Muscle of leg (tissue), 11 donors: ENCODE results near the gene SMARCD3. TPM values are rescaled to one million over a fixed set of nuclear protein-coding genes. Genes with fewer than 3 reads are reported as not detected.

ENCODE experiments used
- DNase-seq: peaks from one replicate; pipeline ENCODE4 v3.0.0; 2013
- H3K27ac ChIP-seq: one replicate; pipeline ENCODE4 v1.5.1; 2013; ENCODE audit warnings: mild to moderate bottlenecking, low read length, control low read depth
- H3K27me3 ChIP-seq: one replicate; pipeline ENCODE4 v1.6.1; 2013; ENCODE audit warnings: low read length; ENCODE audit not compliant: control insufficient read depth, insufficient read depth
- H3K36me3 ChIP-seq: one replicate; pipeline ENCODE4 v1.6.1; 2013; ENCODE audit warnings: low read length; ENCODE audit not compliant: control insufficient read depth, insufficient read depth
- H3K4me1 ChIP-seq: one replicate; pipeline ENCODE4 v1.6.1; 2013; ENCODE audit warnings: low read length; ENCODE audit not compliant: control insufficient read depth, insufficient read depth
- H3K4me3 ChIP-seq: one replicate; pipeline ENCODE4 v1.5.1; 2013; ENCODE audit warnings: low read length, control low read depth
- H3K9me3 ChIP-seq: replicated peaks from 2 replicates; pipeline ENCODE4 v1.6.1; 2013; ENCODE audit warnings: low read depth, low read length; ENCODE audit not compliant: control insufficient read depth
- WGBS: methylation state at CpG from one replicate; pipeline ENCODE4 v1.1.5; 2013; ENCODE audit warnings: missing lambda C conversion rate; ENCODE audit not compliant: insufficient coverage; 5-methylcytosine and 5-hydroxymethylcytosine counted together
- polyA plus RNA-seq, 8 donors: library from polyadenylated mRNA; unstranded; fragments of 120-200 nt; gene quantifications; one replicate each; pipeline versions ENCODE4 v1.2.1 to v1.2.3, GENCODE V29; 2013; ENCODE audit warnings: inconsistent platforms in 1 of 8, low replicate concordance in 1 of 8; ENCODE audit not compliant: insufficient read length in 8 of 8, insufficient read depth in 1 of 8
- total RNA-seq: library from RNA; stranded (reverse); fragments of 120-200 nt; gene quantifications from one replicate; pipeline ENCODE4 v1.2.4, GENCODE V29; 2013

SMARCD3 gene
- total and polyA plus RNA-seq, 9 donors, result 106 to 180 (median 137) TPM

- Histone ChIP-seq H3K36me3 (no peaks in the 10 kb centered on the region), H3K27ac (peak overlapping the region; percentile 96), H3K27me3 (peaks cover 6% of the 10 kb centered on the region), H3K4me3 (peak overlapping the region; percentile 90), H3K9me3 (no peaks in the 10 kb centered on the region), H3K4me1 (peaks cover 70% of the 10 kb centered on the region)
- WGBS, result 54% methylated on average over 4 of the region's 7 CpGs
- DNase-seq, result no peak
Measured at GRCh38 chr7:151250181-151251132, 2.0 kb upstream of the SMARCD3 start.

- Histone ChIP-seq H3K27ac (peak overlapping the region; percentile 96), H3K4me3 (peak overlapping the region; percentile 90), H3K4me1 (peaks cover 76% of the 10 kb centered on the region), H3K36me3 (no peaks in the 10 kb centered on the region), H3K27me3 (peaks cover 9% of the 10 kb centered on the region), H3K9me3 (no peaks in the 10 kb centered on the region)
- 0% methylated on average over 3 of the region's 5 CpGs for WGBS
- peak; percentile 84 for DNase-seq
Measured at GRCh38 chr7:151249732-151250072, 1.2 kb upstream of the SMARCD3 start.

GRCh38 chr7:151249034-151249731, 689 bp upstream of the SMARCD3 start:
- WGBS, result 1% methylated on average over 45 of the region's 45 CpGs
- H3K27ac ChIP-seq, result peak overlapping the region; percentile 96
- H3K27me3 ChIP-seq, result peaks cover 11% of the 10 kb centered on the region
- H3K36me3 ChIP-seq, result no peaks in the 10 kb centered on the region
- DNase-seq, result peak; percentile 79
- peaks cover 76% of the 10 kb centered on the region for H3K4me1 ChIP-seq
- no peaks in the 10 kb centered on the region for H3K9me3 ChIP-seq
- H3K4me3 ChIP-seq, result peak overlapping the region; percentile 90

GRCh38 chr7:151247611-151248345, 716 bp downstream of the SMARCD3 start:
- Histone ChIP-seq H3K27ac (peak overlapping the region; percentile 96), H3K27me3 (peaks cover 7% of the 10 kb centered on the region), H3K4me1 (peaks cover 76% of the 10 kb centered on the region), H3K4me3 (peak overlapping the region; percentile 90), H3K36me3 (peaks cover 7% of the 10 kb centered on the region), H3K9me3 (no peaks in the 10 kb centered on the region)
- 2% methylated on average over 21 of the region's 29 CpGs for WGBS
- DNase-seq, result peak; percentile 49

GRCh38 chr7:151246851-151247580, 1.5 kb downstream of the SMARCD3 start:
- DNase-seq, result peak; percentile 94
- peak overlapping the region; percentile 90 for H3K4me3 ChIP-seq
- peaks cover 14% of the 10 kb centered on the region for H3K36me3 ChIP-seq
- H3K27ac ChIP-seq, result peak overlapping the region; percentile 96
- H3K4me1 ChIP-seq, result peaks cover 68% of the 10 kb centered on the region
- peaks cover 7% of the 10 kb centered on the region for H3K27me3 ChIP-seq
- no peaks in the 10 kb centered on the region for H3K9me3 ChIP-seq
- 28% methylated on average over 2 of the region's 4 CpGs for WGBS

GRCh38 chr7:151246102-151246850, 2.2 kb downstream of the SMARCD3 start:
- H3K36me3 ChIP-seq, result peaks cover 22% of the 10 kb centered on the region
- WGBS, result 6% methylated on average over 5 of the region's 13 CpGs
- no peaks in the 10 kb centered on the region for H3K9me3 ChIP-seq
- H3K27ac ChIP-seq, result peak overlapping the region; percentile 96
- H3K27me3 ChIP-seq, result peaks cover 7% of the 10 kb centered on the region
- peaks cover 66% of the 10 kb centered on the region for H3K4me1 ChIP-seq
- peak overlapping the region; percentile 90 for H3K4me3 ChIP-seq
- DNase-seq, result peak; percentile 41

- 3% methylated on average over 43 of the region's 60 CpGs for WGBS
- peak; percentile 48 for DNase-seq
- Histone ChIP-seq H3K4me1 (peaks cover 59% of the 10 kb centered on the region), H3K9me3 (no peaks in the 10 kb centered on the region), H3K36me3 (peaks cover 29% of the 10 kb centered on the region), H3K27ac (peak overlapping the region; percentile 96), H3K4me3 (peak overlapping the region; percentile 90), H3K27me3 (peaks cover 7% of the 10 kb centered on the region)
Measured at GRCh38 chr7:151245360-151246101, 3.0 kb downstream of the SMARCD3 start.

GRCh38 chr7:151244841-151245346, 3.6 kb downstream of the SMARCD3 start:
- Histone ChIP-seq H3K4me3 (peak overlapping the region; percentile 4), H3K9me3 (no peaks in the 10 kb centered on the region), H3K4me1 (peaks cover 55% of the 10 kb centered on the region), H3K36me3 (peaks cover 35% of the 10 kb centered on the region), H3K27ac (peak overlapping the region; percentile 9), H3K27me3 (peaks cover 7% of the 10 kb centered on the region)
- WGBS, result 20% methylated on average over 9 of the region's 15 CpGs
- DNase-seq, result no peak
